Testis (tissue), 2 donors: Measurements from ENCODE around the gene PRRT2.

Source experiments
- POLR2A ChIP-seq: fragments of 450-650 bp; IDR thresholded peaks from one replicate; pipeline ENCODE4 v1.6.1; 2017; ENCODE audit warnings: antibody characterized with exemption, mild to moderate bottlenecking, moderate library complexity
- TF ChIP-seq, protein P1 (sequence below), 3 experiments: fragments of 450-650 bp in 2 of 3; fragments of 200-600 bp in 1 of 3; sonication (generic) in 1 of 3; IDR thresholded peaks; one replicate each; pipeline ENCODE4 v1.5.1; 2016 to 2019; ENCODE audit warnings: antibody characterized with exemption in 3 of 3, mild to moderate bottlenecking in 2 of 3, moderate library complexity in 1 of 3

DNA sequence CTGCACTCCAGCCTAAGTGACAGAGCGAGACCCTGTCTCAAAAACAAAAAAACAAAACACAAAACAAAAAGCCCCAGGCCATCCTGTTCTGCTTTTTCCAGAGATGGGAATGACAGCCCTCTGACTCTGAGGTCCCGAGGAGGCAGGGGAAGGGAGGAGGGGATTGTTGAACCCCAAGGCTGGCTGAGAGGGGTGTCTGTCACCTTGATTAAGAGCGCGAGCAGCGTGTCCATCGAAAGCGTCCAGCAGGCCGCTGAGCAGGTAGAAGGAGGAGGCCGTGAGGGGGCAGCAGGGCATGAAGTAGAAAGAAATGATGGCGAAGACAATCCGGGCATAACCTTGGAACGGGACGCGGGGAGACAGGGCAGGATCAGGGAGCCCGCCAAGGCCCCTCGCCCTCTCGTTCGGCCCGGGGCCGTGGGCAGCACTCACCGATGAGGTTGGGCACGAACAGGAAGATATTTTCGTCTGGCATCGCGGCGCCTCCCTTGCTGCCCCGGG is 50.4 kb downstream of the PRRT2 start:
- TF ChIP-seq, protein P1, sequence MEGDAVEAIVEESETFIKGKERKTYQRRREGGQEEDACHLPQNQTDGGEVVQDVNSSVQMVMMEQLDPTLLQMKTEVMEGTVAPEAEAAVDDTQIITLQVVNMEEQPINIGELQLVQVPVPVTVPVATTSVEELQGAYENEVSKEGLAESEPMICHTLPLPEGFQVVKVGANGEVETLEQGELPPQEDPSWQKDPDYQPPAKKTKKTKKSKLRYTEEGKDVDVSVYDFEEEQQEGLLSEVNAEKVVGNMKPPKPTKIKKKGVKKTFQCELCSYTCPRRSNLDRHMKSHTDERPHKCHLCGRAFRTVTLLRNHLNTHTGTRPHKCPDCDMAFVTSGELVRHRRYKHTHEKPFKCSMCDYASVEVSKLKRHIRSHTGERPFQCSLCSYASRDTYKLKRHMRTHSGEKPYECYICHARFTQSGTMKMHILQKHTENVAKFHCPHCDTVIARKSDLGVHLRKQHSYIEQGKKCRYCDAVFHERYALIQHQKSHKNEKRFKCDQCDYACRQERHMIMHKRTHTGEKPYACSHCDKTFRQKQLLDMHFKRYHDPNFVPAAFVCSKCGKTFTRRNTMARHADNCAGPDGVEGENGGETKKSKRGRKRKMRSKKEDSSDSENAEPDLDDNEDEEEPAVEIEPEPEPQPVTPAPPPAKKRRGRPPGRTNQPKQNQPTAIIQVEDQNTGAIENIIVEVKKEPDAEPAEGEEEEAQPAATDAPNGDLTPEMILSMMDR (IDR thresholded peaks at IDR 0.05): peak in 1 of 3 experiments; percentile 27
- TF ChIP-seq POLR2A: no peak
